GM11168 (cell line): ENCODE measurements around the gene MAD1L1.
"Not testable (repeated sequence)": the region's sequence is repeated elsewhere in the genome, so short reads cannot be mapped to it uniquely, and the experiment has no call there.

ENCODE experiments used
- in situ Hi-C: fragments of 300-500 bp; cut with MboI; formaldehyde crosslinking; loops from one replicate; pipeline ENCODE4 v1.12.0; 2022; ENCODE audit warnings: low sequenced_read_pairs; ENCODE audit not compliant: unreplicated experiment

The MAD1L1 gene

DNA sequence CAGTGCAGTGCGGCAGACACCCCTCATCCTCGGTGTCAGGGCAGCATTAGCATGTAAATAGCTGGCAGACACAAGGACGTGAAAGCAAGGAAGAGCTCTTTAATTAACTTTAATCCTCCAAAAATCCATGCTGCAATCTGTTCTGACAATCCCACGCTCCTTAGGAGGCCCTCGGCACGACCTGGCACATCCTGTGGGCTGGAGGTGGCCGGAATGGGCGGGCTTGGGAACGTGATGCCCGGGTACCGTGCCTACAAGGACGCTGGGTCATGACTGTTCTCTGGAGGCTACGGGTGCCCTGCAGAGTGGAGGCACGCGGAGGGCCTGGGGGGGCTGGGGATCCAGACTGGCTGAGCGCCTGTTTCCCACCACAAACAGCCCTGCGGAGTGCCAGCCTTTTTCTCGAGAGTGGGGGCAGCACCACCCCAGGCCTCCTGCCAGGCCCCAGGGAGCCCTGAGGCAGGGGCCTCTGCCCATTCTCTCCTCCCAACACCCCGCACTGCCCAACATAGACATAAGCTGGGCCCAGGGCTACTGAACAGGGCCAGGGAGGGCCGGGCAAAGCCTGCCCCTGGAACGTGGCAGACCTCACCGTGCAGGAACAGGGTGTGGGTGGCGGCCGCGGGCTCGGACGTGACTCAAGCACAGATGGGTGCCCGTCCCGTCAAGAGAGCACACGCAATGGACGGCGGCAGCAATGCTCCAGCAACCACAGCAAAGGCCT lies 189.3 kb downstream of the MAD1L1 start:
- in situ Hi-C loops, result no loop called here

DNA sequence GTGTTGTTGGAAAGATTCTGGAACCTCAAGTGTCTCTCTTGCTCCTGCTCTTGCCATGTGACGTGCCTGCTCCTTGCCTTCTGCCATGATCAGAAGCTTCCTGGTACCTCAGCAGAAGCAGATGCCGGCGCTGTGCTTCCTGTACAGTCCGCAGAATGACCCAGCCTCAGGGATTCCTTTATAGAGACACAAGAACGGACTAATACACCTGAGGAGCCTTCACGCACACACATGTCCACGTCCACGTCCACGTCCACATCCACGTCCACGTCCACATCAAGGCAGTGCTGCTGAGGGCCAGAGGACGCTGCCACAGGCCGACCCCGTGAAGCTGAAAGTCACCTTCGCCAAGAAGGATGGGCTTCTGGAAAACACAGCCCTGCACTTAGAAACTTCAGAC lies 190.1 kb downstream of the MAD1L1 start:
- in situ Hi-C loops, result no loop called here

DNA sequence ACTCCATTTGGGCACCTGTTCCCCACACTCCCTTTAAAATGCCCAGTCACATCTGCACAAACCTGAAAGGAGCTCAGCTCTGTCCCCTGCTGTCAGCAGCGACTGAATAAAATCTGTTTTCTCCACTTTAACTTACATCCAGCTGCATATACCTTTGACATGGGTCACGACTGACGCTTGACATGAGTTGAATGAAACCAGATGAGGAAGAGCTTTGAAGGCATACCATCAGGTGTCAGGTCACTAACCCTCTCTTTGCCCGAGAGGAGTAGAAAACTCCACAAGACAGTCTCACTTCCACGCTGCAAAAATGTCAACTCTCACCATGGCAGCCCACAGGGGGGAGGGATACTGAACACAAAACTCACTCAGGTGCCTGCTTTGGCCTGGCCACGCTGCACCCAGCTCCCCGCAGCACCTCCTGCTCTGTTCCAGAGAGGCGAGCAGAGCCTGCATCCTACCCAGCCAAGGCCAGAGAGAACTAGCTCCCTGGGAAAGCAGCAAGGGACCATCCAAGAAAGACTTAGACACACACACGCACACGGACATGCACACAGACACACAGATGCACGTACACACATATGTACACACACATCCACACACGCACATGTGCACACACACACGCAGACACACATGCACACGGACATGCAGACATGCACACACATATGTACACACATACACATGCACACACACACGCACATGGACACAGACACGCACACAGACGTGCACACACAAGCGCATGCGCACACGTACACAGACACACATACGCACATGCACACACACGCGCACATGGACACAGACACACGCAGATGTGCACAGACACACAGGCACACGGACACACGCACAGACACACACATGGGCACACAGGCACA lies 191.0 kb downstream of the MAD1L1 start:
- in situ Hi-C loops, result no loop called here

GRCh38 chr7:2040893-2041270 lies 191.9 kb downstream of the MAD1L1 start:
- in situ Hi-C loops, result no loop called here

GRCh38 chr7:2040201-2040892 lies 192.4 kb downstream of the MAD1L1 start:
- in situ Hi-C loops, result no loop called here

GRCh38 chr7:2038931-2039728 lies 193.6 kb downstream of the MAD1L1 start:
- in situ Hi-C loops, result no loop called here

GRCh38 chr7:2037808-2038522 lies 194.8 kb downstream of the MAD1L1 start:
- in situ Hi-C loops, result no loop called here

DNA sequence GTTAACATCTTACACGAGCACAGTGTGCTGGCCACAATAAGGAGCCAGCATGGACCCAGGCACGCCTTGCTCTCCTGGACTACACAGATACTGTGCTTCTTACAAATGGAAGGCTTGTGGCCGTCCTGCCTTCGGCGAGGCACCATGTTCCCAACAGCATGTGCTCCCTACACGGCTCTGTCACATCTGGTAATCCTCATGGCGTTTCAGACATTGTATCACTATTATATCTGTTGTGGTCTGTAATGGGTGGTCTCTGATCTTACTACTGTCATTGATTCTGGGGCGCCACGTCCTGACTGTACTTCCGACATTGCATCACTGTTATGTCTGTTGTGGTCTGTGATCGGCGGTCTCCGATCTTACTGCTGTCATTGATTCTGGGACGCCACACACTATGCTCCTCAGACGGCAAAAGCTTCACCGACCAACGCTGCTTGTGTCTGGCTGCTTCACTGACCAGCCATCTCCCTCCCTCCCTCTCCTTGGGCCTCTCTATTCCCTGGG lies 195.4 kb downstream of the MAD1L1 start:
- in situ Hi-C loops, result no loop called here

DNA sequence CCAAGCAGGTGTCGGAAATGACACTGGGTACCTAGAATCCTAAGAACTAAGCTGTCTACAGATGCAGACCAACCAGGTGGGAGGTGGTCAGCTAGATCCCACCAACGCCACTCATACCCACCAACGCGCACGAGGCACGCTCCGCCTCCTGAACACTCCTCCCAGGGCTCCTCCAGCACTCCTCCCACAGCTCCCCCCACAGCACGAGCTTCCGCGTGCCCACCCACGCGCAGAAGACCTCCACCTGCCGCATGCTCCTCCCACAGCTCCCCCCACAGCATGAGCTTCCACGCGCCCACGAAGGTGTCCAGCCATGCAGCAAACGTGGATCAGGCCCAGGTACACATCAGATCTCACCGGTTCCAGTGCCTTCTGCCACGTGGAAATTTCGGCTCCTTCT lies 196.0 kb downstream of the MAD1L1 start:
- in situ Hi-C loops, result no loop called here

DNA sequence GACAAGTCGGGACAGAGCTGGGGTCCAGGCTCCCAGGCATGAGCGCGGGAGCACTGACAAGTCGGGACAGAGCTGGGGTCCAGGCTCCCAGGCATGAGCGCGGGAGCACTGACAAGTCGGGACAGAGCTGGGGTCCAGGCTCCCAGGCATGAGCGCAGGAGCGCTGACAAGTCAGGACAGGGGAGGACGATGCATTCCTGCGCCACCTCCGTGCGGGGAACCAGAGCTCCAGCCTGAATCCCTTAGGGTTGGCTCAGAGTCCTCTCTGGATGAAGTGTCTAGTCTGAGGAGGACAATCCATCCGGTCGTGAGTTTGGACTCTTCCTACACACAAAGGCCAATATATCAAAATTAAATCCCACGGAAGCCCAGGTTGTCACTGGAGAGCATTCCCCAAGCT lies 196.5 kb downstream of the MAD1L1 start:
- in situ Hi-C loops, result not testable (repeated sequence)

DNA sequence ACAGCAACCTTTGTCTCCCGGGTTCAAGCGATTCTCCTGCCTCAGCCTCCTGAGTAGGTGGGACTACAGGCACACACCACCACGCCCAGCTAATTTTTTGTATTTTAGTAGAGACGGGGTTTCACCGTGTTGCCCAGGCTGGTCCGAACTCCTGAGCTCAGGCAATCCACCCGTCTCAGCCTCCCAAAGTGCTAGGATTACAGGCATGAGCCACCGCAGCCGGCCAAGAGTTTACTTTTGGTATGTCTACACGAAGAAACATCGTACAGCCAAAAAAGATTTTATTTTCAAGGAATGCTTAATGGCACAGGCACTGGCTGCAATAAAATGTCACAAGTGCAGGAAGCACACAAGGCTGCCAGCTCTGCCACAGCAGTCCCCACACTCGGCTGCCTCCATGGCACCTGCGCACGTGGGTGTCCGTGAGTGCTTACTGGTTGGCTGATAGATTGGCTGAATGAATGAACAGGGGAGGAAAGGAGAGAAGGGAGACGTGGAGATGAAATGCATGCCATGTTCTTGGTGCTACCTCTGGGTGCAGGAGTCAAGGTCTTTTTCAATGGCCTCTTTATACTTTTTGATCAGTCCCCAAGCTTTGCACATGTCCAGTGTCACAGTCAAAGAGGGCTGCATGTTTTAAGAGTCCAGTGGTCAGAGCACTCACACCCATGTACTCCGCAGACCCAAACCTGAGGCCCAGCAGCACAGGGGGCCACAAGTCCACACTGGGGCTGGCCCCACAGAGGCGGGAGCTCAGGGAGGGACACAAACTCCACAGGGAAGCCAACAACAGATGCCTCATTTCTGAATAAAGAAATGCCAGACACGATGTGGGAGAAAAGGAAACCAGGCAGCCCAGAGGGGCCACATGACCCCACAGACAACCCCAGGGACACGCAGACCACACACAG lies 198.2 kb downstream of the MAD1L1 start:
- in situ Hi-C loops, result no loop called here

DNA sequence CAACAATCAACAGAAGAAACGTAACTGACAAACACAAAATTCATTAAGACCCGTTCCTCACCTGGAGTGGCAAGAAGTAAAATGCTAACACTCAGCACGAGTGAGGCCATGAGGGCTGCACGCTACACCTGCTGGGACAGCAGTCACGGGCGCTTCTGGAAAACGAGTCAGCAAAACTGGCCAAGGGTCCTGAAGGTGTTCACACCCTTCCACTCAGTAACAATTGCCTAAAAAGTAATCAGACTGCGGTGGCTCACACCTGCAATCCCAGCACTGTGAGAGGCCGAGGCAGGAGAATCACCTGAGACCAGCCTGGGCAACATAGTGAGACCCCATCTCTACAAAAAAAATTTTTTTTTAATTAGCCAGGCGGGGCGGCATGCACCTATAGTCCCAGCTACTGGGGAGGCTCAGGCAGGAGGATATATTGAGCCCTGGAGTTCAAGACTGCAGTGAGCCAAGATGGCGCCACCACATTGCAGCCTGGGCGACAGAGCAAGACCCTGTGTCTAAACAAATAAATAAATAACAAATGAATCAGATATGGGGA lies 199.1 kb downstream of the MAD1L1 start:
- in situ Hi-C loops, result no loop called here

GRCh38 chr7:2032876-2033407 lies 199.8 kb downstream of the MAD1L1 start:
- in situ Hi-C loops, result no loop called here

- in situ Hi-C loops, result no loop called here
Measured at GRCh38 chr7:2032030-2032875, 200.5 kb downstream of the MAD1L1 start.

GRCh38 chr7:2031451-2031845 lies 201.3 kb downstream of the MAD1L1 start:
- in situ Hi-C loops, result no loop called here

DNA sequence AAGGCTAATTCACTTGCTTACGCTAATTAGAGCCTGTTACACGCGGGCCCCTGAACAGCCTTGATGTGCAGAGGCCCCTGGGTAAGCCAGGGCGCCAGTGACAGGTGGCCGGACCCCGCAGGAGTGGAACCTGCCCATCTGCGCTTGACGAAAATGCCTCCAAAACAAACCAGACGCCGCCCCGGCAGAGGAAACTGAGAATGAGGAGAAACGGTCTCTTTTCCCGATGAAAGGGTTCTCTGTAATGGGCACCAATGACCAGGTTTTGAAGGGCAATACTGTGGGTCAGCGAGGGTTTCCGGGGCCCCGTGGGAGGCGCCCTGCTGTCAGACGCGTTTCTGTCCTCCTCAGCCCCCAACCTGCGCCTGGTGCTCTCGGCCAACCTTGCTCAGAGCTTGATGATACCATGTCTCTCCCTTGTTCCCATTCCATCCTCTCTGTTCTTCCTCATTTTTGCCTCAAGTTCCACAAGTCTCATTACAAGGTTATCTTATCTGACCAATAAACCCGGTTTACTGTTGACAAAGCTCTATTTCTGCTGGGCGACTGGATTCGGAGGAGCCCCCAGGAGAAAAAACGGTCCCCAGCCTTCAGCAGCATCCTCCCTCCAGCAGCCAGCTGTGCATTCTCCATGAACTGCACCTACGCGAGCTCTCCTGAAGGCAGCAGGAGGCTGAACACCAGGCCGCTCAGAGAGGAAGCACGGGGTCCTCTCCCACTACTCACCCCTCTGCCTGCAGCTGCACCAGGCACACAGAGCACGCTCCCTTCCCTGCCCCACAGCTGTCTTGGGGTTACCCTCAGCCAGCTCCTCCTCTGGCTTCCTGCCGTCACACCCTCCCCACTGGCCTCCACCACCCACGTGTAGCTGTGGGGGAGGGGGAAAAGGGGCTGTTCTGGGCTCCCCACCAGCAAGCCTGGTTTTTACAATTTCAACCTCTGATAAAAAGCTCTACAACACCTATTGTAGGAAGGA lies 202.0 kb downstream of the MAD1L1 start:
- in situ Hi-C loops, result no loop called here
